Coronary artery (tissue), 2 donors: Measurements from ENCODE around the gene CCND1.

Experiments used
- DNase-seq: peaks from one replicate; pipeline ENCODE4 v3.0.0-alpha.2; 2017; ENCODE audit warnings: low spot score
- H3K27ac ChIP-seq, 2 donors: fragments of 200-600 bp; sonication (generic); one replicate each; pipeline ENCODE4 v1.5.1; 2016 to 2019
- H3K4me3 ChIP-seq: fragments of 200-600 bp; sonication (generic); 2 replicates; pipeline ENCODE4 v1.5.1; 2016; ENCODE audit warnings: mild to moderate bottlenecking, moderate library complexity
- TF ChIP-seq, protein P1 (sequence below): fragments of 200-600 bp; sonication (generic); IDR thresholded peaks from one replicate; pipeline ENCODE4 v1.5.1; 2019; ENCODE audit warnings: antibody characterized with exemption

CCND1 gene

DNA sequence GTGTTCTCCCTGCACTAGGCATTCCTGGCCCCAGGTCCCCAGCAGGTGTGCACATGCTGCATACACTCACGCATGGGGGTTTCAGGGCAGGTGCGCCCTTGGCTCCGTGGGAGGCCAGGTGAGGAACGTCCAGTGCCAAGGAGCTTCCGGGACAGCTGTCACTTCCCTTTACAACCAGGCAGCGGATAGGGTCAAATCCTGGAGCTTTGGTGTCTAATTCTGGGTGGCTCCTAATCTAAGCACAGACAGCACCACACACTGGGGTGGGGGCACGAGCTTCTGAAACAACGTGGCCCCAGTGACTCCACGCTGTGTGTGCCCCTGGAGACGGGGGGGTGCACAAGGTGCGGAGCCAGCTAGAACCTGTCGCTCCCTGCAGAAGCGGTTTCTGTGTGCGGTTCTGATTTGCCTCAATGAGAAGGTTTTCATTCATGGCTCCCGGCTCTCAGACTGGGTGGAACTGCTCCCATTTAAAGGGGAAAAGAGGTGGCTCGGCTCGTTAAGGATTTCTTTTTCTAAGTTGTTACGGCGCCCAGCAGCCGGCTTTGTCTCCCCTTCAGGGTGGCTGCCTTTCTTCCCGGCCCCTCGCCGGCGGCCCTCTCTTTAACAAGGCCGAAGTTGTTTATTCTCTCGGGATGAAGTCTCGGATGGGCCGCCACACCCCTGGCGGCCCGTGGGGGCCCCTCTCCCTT lies 5.0 kb downstream of the CCND1 start:
- TF ChIP-seq, protein P1, sequence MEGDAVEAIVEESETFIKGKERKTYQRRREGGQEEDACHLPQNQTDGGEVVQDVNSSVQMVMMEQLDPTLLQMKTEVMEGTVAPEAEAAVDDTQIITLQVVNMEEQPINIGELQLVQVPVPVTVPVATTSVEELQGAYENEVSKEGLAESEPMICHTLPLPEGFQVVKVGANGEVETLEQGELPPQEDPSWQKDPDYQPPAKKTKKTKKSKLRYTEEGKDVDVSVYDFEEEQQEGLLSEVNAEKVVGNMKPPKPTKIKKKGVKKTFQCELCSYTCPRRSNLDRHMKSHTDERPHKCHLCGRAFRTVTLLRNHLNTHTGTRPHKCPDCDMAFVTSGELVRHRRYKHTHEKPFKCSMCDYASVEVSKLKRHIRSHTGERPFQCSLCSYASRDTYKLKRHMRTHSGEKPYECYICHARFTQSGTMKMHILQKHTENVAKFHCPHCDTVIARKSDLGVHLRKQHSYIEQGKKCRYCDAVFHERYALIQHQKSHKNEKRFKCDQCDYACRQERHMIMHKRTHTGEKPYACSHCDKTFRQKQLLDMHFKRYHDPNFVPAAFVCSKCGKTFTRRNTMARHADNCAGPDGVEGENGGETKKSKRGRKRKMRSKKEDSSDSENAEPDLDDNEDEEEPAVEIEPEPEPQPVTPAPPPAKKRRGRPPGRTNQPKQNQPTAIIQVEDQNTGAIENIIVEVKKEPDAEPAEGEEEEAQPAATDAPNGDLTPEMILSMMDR: no peak
- no peak for DNase-seq
- no peak overlapping the region for H3K27ac ChIP-seq
- H3K4me3 ChIP-seq: no peak overlapping the region

DNA sequence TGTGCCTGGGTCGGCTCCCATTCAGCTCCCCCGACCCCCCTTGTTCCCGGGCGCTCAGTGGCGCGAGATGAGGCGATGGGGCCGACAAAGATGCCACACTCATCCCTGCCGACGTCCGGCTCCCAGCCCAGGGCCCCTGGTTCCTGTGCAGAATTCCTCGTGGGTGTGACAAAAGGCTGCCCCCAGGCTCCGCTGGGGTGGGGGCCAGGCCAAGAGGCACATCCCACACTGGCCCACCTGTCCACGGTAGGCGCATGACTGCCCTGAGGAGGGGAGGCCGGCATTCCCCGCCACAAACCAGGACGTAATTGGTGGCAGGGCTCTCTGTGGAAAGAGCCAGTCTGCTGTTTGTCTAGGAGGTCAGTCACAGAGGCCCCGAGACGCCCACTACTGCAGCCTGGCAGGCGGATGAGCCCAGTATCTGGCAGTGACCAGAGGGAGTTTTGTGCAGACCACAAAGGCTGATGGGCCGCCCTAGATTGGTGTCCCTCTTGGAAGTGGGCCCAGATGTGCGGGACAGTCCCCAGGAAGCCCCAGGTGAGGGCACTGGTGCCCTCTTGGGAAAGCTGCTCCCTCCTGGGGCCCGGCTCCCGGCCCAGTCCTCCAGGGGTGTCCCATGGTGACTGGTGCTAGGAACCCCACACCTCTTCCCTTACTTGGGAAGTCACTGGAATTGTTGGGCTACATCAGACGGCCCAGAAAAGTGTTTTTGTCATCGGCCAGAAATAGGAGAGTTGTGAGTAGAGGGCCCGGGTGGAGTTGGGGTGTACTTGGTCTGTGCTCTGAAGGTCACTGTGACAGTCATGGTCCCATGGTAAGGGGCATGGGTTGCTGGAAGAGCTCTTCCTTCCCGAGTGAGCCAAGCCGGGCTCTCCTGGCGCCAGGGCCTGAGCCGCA lies 5.8 kb downstream of the CCND1 start:
- no peak overlapping the region for H3K4me3 ChIP-seq
- no peak for DNase-seq
- TF ChIP-seq, protein P1: no peak
- H3K27ac ChIP-seq: peak overlapping the region in 1 of 2 donors; percentile 11

DNA sequence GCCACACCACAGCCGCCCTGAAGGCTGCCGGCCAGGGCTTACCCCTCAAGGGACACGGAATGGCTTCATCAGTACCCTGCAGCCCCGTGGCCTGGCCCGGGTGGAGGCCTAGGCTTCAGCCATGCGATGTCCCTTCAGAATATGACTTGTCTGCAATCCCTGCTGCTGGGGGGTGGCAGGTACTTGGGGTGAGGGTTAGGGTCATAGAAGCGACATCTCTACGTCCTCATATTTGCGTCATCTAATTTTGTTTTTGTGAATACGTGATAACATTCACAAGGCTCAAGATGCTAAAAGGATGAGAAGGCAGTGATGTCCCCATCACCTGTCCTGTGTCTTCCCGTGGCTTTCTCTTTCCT lies 6.4 kb downstream of the CCND1 start:
- H3K27ac ChIP-seq: peak overlapping the region in 1 of 2 donors; percentile 11
- DNase-seq: no peak
- TF ChIP-seq, protein P1: no peak
- H3K4me3 ChIP-seq: no peak overlapping the region

DNA sequence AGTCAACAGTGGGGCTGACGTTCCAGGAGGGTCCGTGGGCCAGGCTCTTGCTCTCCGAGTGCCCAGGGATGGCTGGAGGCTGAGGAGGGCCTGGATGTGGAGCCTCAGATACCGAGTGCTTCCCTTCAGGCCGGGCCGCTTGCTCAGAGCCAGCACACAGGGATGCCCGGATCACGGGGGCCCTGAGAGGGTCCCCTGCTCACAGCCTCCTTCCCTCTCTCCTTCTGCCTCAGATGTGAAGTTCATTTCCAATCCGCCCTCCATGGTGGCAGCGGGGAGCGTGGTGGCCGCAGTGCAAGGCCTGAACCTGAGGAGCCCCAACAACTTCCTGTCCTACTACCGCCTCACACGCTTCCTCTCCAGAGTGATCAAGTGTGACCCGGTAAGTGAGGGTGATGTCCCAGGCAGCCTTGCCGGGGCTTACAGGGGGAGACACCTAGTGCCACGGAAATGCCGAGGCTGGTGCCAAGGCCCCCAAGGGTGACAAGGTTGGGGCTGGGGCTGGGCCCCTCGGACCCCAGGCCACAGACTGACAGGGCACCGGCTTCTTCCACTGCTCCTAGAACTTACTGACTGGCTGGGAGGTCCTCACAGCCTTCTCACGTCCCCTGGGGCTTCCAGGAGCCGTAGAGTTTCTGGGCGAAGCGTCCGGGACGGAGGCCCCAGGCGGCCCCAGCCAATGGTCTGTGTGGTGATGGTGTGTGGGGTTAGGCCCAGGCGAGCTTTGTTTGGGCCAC lies 7.0 kb downstream of the CCND1 start:
- no peak for DNase-seq
- H3K4me3 ChIP-seq: no peak overlapping the region
- TF ChIP-seq, protein P1: no peak
- no peak overlapping the region for H3K27ac ChIP-seq

DNA sequence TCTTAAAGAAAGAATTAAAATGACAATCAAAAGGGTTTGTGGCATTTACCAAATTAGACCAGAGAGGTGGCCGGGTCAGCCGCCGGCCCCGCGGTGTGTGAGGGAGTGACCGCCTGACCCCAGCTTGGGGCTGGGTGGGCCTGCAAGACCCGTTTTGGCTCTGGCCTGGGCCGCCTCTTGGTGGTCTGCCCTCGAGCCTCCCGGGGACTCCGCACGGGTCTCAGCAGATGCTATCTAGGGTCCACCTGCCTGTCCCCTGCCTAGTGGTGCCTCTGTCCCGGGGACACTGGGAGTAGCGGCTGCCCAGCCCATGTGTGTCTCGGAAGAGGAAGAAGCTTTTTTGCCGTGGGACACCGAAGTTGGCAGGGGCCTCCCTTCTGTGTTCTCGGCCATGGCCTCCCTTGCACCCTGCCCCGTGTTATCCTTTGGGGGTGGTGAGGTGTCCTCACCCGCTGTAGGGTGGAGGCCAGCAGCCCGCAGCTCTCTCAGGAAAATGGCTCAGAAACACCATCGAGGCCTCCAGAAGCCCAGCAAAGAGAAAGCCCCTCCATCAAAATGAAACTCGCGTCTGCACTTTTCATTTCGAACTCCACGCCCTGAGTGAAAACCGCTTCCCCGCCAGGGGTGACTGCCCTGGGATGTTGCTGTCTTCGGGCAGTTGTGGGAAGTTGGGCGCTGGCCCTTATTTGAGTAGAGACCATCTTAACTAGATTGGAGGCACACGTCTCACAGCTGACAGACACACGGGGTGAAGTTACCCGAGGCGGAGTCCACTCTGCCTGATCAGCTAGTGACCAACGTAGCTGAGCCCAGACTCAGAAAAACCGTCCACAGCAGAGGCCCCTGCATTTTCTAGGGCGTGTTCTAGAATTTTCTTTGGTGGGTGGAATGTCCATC lies 8.0 kb downstream of the CCND1 start:
- Histone ChIP-seq H3K4me3 (no peak overlapping the region), H3K27ac (no peak overlapping the region)
- TF ChIP-seq, protein P1: no peak
- no peak for DNase-seq

DNA sequence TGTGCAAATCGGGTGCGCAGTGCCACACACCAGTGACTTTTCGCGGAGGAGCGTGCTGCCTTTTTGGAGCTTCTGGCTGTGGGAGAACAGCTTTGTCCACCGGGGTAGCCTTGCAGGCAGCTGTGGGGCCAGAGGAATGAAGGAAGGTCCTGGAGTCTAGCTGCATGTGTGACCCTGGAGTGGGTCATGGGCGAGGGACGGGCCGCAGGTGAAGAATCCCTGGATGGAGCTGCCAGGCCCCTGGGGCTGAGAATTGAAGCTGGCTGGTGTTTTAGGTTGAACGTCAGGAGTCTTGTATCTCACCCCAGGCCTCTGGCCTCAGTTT lies 8.6 kb downstream of the CCND1 start:
- Histone ChIP-seq H3K4me3 (no peak overlapping the region), H3K27ac (no peak overlapping the region)
- no peak for DNase-seq
- TF ChIP-seq, protein P1: no peak
